DND-41 (cell line): Measurements from ENCODE around the gene ADPGK.
A peak's percentile ranks its signal among the peaks of the same experiment; 100 is the strongest.

Experiments
- ATAC-seq: fragments of 200-7000 bp; cut with Tn5 transposase; 3 replicates; pipeline ENCODE4 v1.9.1; 2021; ENCODE audit warnings: low read depth; ENCODE audit not compliant: insufficient read depth
- DNase-seq: peaks from one replicate; pipeline ENCODE4 v3.0.0-alpha.2; 2020
- H2AFZ ChIP-seq: 2 replicates; pipeline ENCODE4 v1.6.0; 2012; ENCODE audit warnings: low read depth, low read length
- H3K27ac ChIP-seq: 2 replicates; pipeline ENCODE4 v1.5.1; 2012; ENCODE audit warnings: low read length, inconsistent platforms
- H3K27me3 ChIP-seq: fragments of 200-600 bp; sonication (generic); 2 replicates; pipeline ENCODE4 v1.6.0; 2012; ENCODE audit warnings: low read length, mild to moderate bottlenecking, inconsistent platforms; ENCODE audit not compliant: insufficient read depth, poor library complexity
- H3K36me3 ChIP-seq: 2 replicates; pipeline ENCODE4 v1.5.1; 2012; ENCODE audit warnings: low read length, inconsistent platforms; ENCODE audit not compliant: insufficient read depth
- H3K4me1 ChIP-seq: 2 replicates; pipeline ENCODE4 v1.5.1; 2012; ENCODE audit warnings: mild to moderate bottlenecking, low read length; ENCODE audit not compliant: insufficient read depth
- H3K4me2 ChIP-seq: 2 replicates; pipeline ENCODE4 v1.6.0; 2012; ENCODE audit warnings: mild to moderate bottlenecking, moderate library complexity, low read length, inconsistent platforms; ENCODE audit not compliant: insufficient read depth
- H3K4me3 ChIP-seq, 2 experiments: fragments of 200-600 bp in 1 of 2; shearing (Covaris generic) in 1 of 2; 2 replicates each; pipeline ENCODE4 v1.5.1; 2012 to 2016; ENCODE audit warnings: inconsistent platforms in 2 of 2, low read length in 2 of 2, mild to moderate bottlenecking in 2 of 2, low read depth in 1 of 2, moderate library complexity in 1 of 2
- H3K79me2 ChIP-seq: 2 replicates; pipeline ENCODE4 v1.6.0; 2012; ENCODE audit warnings: low read length, inconsistent platforms; ENCODE audit not compliant: insufficient read depth
- H3K9ac ChIP-seq: 2 replicates; pipeline ENCODE4 v1.6.0; 2012; ENCODE audit warnings: low read depth, mild to moderate bottlenecking, inconsistent platforms, low read length, moderate library complexity
- H3K9me3 ChIP-seq: 2 replicates; pipeline ENCODE4 v1.5.1; 2012; ENCODE audit warnings: low read length, moderate library complexity, mild to moderate bottlenecking, inconsistent platforms; ENCODE audit not compliant: insufficient read depth, severe bottlenecking
- H4K20me1 ChIP-seq: 2 replicates; pipeline ENCODE4 v1.6.0; 2012; ENCODE audit warnings: low read length; ENCODE audit not compliant: insufficient read depth
- EZH2 ChIP-seq: IDR thresholded peaks from 3 replicates; pipeline ENCODE4 v1.6.1; 2012; ENCODE audit warnings: borderline replicate concordance, low read depth, mild to moderate bottlenecking, moderate library complexity, low read length, inconsistent platforms; ENCODE audit not compliant: severe bottlenecking
- TF ChIP-seq, protein P1 (sequence below): IDR thresholded peaks from 2 replicates; pipeline ENCODE4 v1.5.1; 2012; ENCODE audit warnings: borderline replicate concordance, low read length, moderate library complexity, mild to moderate bottlenecking; ENCODE audit not compliant: poor library complexity, severe bottlenecking; ENCODE audit errors: extremely low read depth

Gene ADPGK

DNA sequence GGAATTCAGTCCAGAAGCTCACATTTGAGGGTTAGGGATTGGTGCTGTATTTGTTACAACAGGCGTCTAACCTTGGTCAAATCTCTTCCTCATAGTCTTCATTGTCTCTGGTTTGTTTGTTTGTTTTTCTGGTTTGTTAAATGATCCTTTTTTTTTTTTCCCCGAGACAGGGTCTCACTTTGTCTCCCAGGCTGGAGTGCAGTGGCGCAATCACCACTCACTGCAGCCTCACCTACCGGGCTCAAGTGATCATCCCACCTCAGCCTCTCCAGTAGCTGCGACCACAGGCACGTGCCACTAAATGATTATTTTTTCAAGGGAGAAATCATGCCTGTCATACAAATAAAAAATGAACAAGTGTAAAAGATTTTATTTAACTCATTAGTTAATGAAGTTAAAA lies 14.3 kb upstream of the ADPGK start:
- H3K79me2 ChIP-seq: no peaks in the 10 kb centered on the region
- H3K36me3 ChIP-seq: no peaks in the 10 kb centered on the region
- peaks cover 5% of the 10 kb centered on the region for H3K27me3 ChIP-seq
- no peaks in the 10 kb centered on the region for H4K20me1 ChIP-seq
- H3K9ac ChIP-seq: no peak overlapping the region
- no peaks in the 10 kb centered on the region for H3K9me3 ChIP-seq
- H3K4me2 ChIP-seq: no peak overlapping the region
- no peak for ATAC-seq
- H3K27ac ChIP-seq: no peak overlapping the region
- DNase-seq: no peak
- no peak overlapping the region for H3K4me3 ChIP-seq
- H2AFZ ChIP-seq: no peak overlapping the region
- TF ChIP-seq, protein P1, sequence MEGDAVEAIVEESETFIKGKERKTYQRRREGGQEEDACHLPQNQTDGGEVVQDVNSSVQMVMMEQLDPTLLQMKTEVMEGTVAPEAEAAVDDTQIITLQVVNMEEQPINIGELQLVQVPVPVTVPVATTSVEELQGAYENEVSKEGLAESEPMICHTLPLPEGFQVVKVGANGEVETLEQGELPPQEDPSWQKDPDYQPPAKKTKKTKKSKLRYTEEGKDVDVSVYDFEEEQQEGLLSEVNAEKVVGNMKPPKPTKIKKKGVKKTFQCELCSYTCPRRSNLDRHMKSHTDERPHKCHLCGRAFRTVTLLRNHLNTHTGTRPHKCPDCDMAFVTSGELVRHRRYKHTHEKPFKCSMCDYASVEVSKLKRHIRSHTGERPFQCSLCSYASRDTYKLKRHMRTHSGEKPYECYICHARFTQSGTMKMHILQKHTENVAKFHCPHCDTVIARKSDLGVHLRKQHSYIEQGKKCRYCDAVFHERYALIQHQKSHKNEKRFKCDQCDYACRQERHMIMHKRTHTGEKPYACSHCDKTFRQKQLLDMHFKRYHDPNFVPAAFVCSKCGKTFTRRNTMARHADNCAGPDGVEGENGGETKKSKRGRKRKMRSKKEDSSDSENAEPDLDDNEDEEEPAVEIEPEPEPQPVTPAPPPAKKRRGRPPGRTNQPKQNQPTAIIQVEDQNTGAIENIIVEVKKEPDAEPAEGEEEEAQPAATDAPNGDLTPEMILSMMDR: no peak
- TF ChIP-seq EZH2: no peak
- H3K4me1 ChIP-seq: no peaks in the 10 kb centered on the region; the same call in 1 of the 2 replicates

DNA sequence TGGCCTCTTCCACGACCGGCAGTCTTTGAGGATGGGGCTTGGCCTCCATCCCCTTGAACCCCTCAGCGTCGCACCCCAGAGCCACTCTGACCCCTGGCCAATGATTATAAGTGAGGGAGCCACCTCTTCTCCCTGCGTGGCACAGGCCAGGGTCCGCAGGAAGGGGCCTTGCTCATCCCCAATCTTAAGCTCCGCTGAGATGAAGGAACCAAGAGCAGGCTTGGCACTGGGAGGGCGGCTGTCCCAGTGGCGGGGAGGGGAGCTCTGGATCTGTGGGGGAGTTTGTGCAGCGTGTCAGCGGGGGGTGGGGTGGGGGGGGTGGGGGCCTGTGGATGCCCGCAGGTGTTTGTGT lies 13.8 kb upstream of the ADPGK start:
- no peak overlapping the region for H3K9ac ChIP-seq
- H4K20me1 ChIP-seq: no peaks in the 10 kb centered on the region
- H3K79me2 ChIP-seq: no peaks in the 10 kb centered on the region
- no peak for TF ChIP-seq EZH2
- TF ChIP-seq, protein P1: no peak
- H3K27ac ChIP-seq: no peak overlapping the region
- H3K27me3 ChIP-seq: peaks cover 5% of the 10 kb centered on the region
- DNase-seq: no peak
- H3K4me2 ChIP-seq: peak overlapping the region; percentile 22; the same call in 1 of the 2 replicates
- H3K4me1 ChIP-seq: no peaks in the 10 kb centered on the region; the same call in 1 of the 2 replicates
- H3K9me3 ChIP-seq: no peaks in the 10 kb centered on the region
- ATAC-seq: no peak
- no peaks in the 10 kb centered on the region for H3K36me3 ChIP-seq
- no peak overlapping the region for H3K4me3 ChIP-seq
- H2AFZ ChIP-seq: no peak overlapping the region

DNA sequence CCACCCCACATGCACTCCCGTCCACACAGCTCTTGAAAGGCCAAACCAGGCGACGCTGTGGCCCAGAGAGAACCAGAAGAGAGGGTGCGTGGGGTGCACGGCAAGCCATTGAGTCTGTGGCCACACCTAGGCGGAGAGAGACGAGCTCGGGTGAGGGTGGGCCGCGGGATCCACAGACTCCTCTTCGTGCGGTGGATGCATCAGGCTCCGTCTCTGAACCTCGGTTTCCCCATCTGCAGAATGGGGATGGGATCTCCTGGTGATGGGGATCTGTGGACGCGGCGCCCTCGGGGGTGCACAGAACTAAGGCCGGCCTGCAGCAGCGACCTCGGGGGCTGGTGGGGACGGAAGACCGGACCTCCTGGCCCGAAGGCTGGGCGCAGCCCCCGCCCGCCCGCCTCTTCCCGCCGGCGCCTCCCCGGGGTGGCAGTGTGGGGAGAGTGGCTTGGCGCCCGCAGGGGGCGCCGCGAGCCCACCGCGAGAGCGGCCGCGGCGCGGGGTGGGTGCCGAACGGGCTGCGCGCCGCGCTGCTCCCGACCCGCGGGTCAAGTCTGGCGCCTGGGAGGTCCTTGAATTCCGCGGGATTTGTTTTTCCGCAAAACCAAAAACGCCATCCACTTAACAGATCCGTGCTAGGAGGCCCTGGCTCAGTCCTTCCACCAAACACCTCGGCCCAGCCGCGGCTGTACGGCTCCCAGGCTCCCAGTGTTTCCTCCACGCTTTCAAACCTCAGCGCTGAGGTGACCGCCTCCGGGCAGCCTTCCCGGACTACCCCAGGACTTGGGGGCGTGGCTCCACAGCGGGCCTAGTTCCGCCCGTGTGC lies 13.2 kb upstream of the ADPGK start:
- ATAC-seq: peak; percentile 66; the same call in 2 of the 3 replicates
- no peak overlapping the region for H3K27ac ChIP-seq
- peak overlapping the region; percentile 22; the same call in 1 of the 2 replicates for H3K4me2 ChIP-seq
- H3K4me1 ChIP-seq: no peaks in the 10 kb centered on the region; the same call in 1 of the 2 replicates
- no peaks in the 10 kb centered on the region for H3K36me3 ChIP-seq
- H3K79me2 ChIP-seq: no peaks in the 10 kb centered on the region
- H3K27me3 ChIP-seq: peaks cover 5% of the 10 kb centered on the region
- peak overlapping the region; percentile 33 for H2AFZ ChIP-seq
- no peak overlapping the region for H3K4me3 ChIP-seq
- no peaks in the 10 kb centered on the region for H4K20me1 ChIP-seq
- H3K9me3 ChIP-seq: no peaks in the 10 kb centered on the region
- TF ChIP-seq EZH2: no peak
- TF ChIP-seq, protein P1: peak; percentile 40
- no peak for DNase-seq
- H3K9ac ChIP-seq: no peak overlapping the region

DNA sequence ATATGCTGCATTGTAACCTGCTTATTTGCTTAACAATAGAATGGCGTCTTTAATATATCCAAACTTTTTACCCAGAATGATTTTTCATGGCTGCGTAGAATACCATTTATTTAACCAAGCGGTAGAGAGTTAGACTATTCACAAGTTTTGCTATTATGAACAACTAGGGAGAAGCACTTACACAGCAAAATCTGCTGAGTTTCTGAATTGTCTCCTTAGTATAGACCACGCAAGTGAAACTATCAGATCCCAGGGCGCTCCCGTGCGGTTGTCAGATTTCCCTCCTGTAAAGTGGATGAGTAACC lies 12.6 kb upstream of the ADPGK start:
- TF ChIP-seq, protein P1: no peak
- TF ChIP-seq EZH2: no peak
- no peak overlapping the region for H3K4me2 ChIP-seq
- no peaks in the 10 kb centered on the region for H3K36me3 ChIP-seq
- no peak overlapping the region for H3K9ac ChIP-seq
- no peak overlapping the region for H3K4me3 ChIP-seq
- H3K79me2 ChIP-seq: no peaks in the 10 kb centered on the region
- no peak for ATAC-seq
- H3K4me1 ChIP-seq: no peaks in the 10 kb centered on the region; the same call in 1 of the 2 replicates
- no peaks in the 10 kb centered on the region for H4K20me1 ChIP-seq
- peak overlapping the region; percentile 33; the same call in 1 of the 2 replicates for H2AFZ ChIP-seq
- no peaks in the 10 kb centered on the region for H3K9me3 ChIP-seq
- H3K27me3 ChIP-seq: peaks cover 5% of the 10 kb centered on the region
- no peak overlapping the region for H3K27ac ChIP-seq
- DNase-seq: no peak
